Endothelial cell of hepatic sinusoid (primary cell): ENCODE measurements around the gene GRIA1.

Experiments
- in situ Hi-C: cut with HindIII; loops from 2 replicates; pipeline ENCODE4 v1.10.0; 2017; ENCODE audit warnings: low sequenced_read_pairs

The GRIA1 gene

DNA sequence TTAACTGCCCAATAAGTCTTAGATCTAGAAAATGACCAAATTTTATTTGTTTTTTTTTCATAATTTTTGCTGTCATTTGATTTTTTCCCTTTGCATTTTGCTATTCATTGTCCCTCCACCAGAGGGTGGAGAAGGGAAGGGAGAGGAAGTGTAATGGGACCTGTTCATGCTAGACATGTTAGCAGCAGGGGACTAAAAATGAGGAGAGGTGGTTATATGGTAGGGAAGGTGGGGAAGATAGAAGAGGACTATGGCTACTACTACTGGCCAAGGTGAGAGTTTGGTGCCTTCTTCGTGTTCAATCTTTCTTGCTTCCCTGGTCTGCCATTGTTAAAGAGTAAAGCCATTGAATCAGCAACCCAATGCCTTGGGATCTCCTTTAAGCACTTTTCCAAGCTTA is 6.4 kb downstream of the GRIA1 start:
- in situ Hi-C loops: no loop called here

DNA sequence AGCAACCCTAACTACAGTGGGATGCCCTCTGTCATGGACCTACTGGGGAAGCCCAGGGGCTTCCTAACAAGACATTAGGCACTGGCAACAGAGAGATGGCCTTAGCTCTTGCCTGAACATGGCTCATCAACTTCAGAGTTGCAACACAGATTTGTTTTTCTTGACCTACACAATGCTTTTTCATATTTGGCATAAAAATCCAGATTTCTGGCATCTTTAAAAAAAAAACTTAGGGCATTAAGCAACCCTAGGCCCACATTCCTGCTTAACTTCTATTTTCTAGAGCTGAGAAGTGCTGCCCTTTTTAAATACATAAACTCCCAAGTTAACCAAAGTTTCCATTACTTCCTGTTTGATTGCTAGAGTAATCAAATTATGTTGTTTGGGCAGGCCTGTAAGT is 8.0 kb downstream of the GRIA1 start:
- in situ Hi-C loops: no loop called here

DNA sequence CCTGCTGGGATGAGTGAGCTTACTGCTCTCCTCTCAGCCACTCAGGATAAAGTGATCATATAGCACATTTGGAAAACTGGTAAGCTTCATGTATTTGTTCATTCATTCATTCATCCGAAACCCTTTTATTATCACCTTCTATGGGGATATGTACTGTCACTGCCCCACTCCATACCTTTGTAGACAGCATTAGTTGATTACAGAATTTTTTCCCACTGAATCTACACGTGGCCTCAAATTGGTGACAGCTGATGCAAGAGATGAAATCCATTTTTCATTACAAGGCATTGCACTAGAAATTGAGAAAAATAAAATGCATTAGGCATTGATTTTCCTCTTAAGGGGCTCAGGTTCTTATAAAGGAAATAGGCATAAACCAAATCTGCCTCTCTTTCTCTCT is 9.7 kb downstream of the GRIA1 start:
- in situ Hi-C loops: no loop called here

DNA sequence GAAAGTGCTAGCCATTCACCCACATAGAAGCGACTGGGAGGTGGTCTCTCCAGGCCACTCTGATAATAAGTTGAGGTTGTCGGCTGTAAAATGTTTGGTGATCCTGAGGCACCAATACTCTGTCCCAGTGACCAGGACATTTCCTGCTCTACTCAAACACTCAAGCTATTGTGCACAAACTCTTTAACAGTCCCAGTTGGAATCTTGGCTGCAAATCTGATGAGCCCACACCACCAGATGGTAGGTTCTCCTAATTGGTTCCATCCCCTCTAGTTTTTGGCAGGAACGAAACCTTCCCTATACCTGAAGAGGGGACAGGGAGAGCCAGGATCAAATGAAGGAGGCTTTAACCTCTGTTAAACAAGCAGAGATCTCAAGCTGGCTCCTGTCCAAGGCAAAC is 14.3 kb downstream of the GRIA1 start:
- in situ Hi-C loops: no loop called here

DNA sequence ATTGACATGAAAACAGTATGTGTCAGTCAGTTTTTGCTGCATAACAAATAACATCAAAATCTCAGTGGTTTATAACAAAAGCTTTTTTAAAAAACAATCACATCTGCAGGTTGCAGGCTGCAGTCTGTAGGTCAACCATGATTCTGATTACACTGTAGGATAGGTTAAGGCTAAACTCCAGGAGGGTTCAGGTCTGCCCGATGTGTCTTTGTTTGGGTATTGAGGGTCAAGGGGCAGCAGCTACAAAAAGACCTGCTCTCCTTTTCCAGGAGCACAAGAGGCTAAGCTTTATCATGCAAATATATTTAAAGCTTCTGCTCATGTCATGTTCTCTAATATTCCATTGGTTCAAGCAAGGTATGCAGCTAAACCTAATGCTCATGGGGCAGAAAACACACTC is 18.2 kb downstream of the GRIA1 start:
- in situ Hi-C loops: no loop called here

GRCh38 chr5:153511622-153512021 is 21.2 kb downstream of the GRIA1 start:
- in situ Hi-C loops: no loop called here

DNA sequence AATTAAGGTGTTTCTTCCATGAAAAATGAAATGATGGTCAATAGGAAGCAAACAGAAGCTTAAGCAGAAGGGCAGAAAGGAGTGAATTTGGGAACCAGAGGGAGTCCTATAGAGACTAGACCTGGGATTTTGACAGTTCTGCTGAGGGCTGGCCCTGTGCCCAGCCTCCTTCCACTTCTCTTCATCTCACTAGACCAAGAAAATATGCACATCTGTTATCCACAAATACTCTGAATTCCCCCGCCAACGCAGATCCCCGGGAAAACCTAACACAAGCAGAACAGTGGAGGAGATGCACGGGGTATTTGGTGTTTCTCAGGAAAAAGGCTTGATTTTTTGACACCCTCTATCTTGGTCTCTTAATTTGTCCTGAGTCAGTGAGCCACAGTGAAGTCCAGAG is 22.7 kb downstream of the GRIA1 start:
- in situ Hi-C loops: no loop called here

GRCh38 chr5:153515301-153515700 is 24.8 kb downstream of the GRIA1 start:
- in situ Hi-C loops: no loop called here

GRCh38 chr5:153516504-153517240 is 26.2 kb downstream of the GRIA1 start:
- in situ Hi-C loops: no loop called here

- in situ Hi-C loops: no loop called here
Observed at GRCh38 chr5:153517241-153517611, 26.8 kb downstream of the GRIA1 start.

DNA sequence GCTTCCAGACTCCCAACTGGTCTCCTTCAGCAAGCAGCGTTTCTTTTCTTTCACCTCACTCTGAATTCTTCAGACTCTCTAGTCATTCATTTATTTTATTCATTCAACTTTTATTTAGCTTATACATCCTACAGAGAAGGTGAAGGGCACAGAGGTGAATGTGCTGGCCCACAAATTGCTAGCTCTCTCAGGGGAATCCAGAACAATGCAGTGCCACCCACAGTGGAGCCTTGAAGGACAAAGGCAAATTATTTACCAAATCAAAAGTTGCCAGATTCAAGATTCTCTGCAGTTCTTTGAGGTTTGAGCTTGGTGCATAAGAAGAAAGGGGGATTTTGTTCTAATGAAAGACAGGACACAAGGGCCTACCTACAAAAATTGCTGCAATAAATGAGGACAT is 29.7 kb downstream of the GRIA1 start:
- in situ Hi-C loops: no loop called here

DNA sequence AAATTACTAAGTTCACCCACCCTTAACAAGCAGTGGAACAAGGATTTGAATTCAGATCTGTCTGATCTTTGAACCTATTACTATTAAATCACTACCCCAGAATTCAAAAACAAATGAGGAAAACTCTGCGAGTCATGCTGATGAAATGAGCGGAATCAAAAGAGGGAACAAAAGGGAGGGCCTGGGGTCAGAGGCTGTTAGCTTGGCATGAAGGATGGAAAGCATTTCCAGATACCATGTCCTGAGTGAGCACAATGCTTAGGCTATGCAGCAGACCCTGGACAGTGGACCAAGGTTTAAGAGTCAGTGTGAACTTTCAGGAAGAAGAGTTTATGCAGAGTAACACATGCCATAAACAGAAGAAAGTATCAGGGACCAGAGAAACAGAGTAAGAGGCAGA is 30.5 kb downstream of the GRIA1 start:
- in situ Hi-C loops: no loop called here

DNA sequence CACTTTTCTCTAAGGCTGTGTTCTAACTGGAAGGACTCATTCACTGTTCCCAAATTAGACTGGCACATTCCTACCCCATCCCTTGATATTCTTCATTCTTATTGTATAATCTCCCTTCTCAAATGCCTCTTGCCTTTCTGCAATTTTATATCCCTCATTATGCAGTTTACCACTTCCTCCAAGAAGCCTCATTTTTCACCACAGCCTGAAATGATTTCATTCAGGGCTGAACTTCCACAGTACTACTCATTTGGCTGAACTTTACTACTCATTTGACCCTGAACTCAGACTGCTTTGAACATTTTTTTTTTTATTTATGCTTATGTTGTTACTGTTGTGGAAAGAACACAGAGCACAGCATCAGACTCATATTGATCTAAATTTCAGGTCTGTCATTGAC is 32.7 kb downstream of the GRIA1 start:
- in situ Hi-C loops: no loop called here

GRCh38 chr5:153523831-153524230 is 33.4 kb downstream of the GRIA1 start:
- in situ Hi-C loops: no loop called here

DNA sequence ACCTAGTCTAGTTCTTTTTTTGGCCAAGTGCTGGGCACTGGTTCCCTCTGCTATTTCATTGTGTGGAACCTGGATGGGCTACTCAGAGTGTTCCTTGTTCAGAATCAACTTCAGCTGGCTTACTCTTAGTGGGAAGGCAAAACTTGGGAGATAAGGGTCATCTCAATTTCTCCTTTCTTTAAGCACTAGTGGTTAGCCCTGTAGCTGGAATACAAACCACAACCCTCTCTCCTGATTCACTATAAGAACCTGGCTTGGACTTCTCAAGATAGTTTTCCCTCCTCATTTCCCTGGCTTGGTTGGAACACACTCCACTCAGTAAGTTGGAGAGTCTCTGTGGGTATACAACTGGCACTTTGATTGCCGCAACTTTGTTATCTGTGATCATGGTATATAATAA is 35.1 kb downstream of the GRIA1 start:
- in situ Hi-C loops: no loop called here

GRCh38 chr5:153530357-153531143 is 40.1 kb downstream of the GRIA1 start:
- in situ Hi-C loops: no loop called here

GRCh38 chr5:153533546-153533945 is 43.1 kb downstream of the GRIA1 start:
- in situ Hi-C loops: no loop called here

DNA sequence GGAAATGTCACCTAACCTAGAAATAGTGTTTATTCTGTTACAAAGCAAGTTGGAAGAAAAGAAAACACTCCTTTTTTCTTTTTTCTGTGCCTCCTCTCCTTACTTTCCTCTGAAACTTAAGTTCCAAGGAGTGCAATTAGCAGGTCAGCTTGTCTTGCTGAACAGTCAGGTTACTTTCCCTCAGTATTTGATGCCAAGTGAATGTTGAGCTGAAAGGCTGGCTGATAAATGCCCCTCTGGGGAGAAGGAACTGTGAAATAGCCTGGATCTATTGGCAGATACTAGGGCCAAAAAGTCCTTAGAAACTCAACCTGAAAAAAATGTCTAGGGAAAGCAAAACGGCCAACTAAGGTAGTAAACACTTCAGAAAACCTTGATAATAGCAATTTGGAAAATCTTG is 43.6 kb downstream of the GRIA1 start:
- in situ Hi-C loops: no loop called here

DNA sequence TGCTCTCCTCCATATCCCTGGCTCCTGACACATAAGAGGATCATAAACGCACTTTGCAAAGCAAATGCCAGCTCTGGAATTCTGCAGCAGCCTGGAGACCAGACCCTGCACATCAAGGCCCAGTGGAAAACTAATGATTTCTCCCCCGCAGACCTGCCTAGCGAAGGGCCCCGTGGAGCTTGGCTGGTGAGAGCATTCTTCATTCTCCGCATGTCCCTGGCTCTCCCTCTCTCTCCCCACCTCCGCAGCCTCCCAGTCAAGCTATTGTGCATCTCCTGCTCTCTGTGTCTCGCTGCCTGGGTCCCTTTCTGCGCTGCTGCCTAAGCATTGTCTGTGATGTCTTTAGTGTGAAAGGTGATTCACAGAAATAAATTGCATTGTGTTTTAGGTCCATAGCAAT is 46.7 kb downstream of the GRIA1 start:
- in situ Hi-C loops: no loop called here

DNA sequence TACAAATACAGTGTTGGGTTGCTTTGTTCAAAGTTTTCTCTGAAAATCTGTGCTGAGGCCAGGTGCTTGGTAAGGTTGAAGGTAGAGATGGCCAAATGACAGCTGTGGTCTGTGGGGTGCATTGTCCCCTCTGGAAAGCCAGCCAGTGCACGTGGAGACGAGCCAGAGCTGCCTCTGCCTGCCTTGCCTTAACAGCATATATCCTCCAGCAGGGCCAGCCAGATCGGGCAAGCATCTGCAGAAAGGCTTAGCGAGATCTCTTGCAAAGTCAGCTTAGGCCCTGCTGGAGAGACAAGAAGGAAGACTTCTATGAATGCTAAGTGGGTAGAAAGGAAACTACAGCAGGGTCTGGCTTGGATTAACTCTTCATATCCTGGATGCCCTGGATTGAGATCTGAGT is 49.5 kb downstream of the GRIA1 start:
- in situ Hi-C loops: no loop called here

DNA sequence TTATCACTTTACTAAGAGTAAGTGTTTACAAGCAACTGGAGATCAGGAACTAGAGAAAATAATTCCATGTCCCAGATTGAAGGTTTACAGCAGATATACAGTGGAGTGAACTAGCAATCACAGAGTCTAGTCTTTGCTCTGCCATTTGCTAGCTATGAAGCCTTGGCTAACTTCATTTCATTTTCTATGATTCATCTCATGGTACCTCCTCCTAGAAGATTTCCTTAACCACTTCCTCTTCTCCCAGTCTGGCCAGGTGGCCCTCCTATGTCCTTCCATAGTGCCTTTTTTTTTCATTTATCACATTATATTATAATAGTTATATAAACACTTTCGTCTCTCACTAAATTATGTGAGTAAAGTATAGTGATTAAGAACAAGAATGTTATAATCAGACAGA is 52.1 kb downstream of the GRIA1 start:
- in situ Hi-C loops: no loop called here

- in situ Hi-C loops: no loop called here
Observed at GRCh38 chr5:153543288-153543687, 52.8 kb downstream of the GRIA1 start.
